B cell (primary cell): ENCODE results near the gene SCN1A. TPM values are rescaled to one million over a fixed set of nuclear protein-coding genes. Genes with fewer than 3 reads are reported as not detected.

Source experiments
- ATAC-seq: fragments of 200-7000 bp; cut with Tn5 transposase; one replicate; pipeline ENCODE4 v1.10.0; 2021; ENCODE audit warnings: low read depth, mild to moderate bottlenecking, moderate number of reproducible peaks, moderate library complexity
- CTCF ChIA-PET: fragments of 350-600 bp; sonication (Branson Sonifier 250); formaldehyde crosslinking; loops from one replicate; lab custom pipeline; 2021; ENCODE audit warnings: antibody characterized with exemption, inconsistent platforms; lab: Charles Lee
- POLR2A ChIA-PET: fragments of 350-600 bp; sonication (Branson Sonifier 250); formaldehyde crosslinking; loops from one replicate; lab custom pipeline; 2021; ENCODE audit warnings: antibody characterized with exemption; lab: Charles Lee
- DNase-seq: peaks from one replicate; pipeline ENCODE4 v3.0.0; 2013
- H2AFZ ChIP-seq: 2 replicates; pipeline ENCODE4 v1.6.1; 2012; ENCODE audit warnings: mild to moderate bottlenecking, low read depth, low read length; ENCODE audit not compliant: insufficient read depth, poor library complexity, severe bottlenecking
- H3K27ac ChIP-seq, 2 donors: 1 replicate in 1 of 2; 2 replicates in 1 of 2; pipeline ENCODE4 v1.5.1; 2012 to 2013; ENCODE audit warnings: low read length in 2 of 2, mild to moderate bottlenecking in 2 of 2, moderate library complexity in 1 of 2
- H3K27me3 ChIP-seq, 4 experiments: fragments of 200-600 bp in 1 of 4; sonication (generic) in 1 of 4; replicated peaks in 1 of 4; 1 replicate in 2 of 4; 2 replicates in 2 of 4; pipeline versions ENCODE4 v1.6.1 to v1.7.0; 2013 to 2016; ENCODE audit warnings: low read length in 3 of 4, mild to moderate bottlenecking in 2 of 4, mixed read lengths in 1 of 4, moderate library complexity in 1 of 4; ENCODE audit not compliant: insufficient read depth in 4 of 4, control insufficient read depth in 3 of 4; ENCODE audit errors: control extremely low read depth in 1 of 4
- H3K36me3 ChIP-seq, 2 experiments: replicated peaks in 1 of 2; 1 replicate in 1 of 2; 2 replicates in 1 of 2; pipeline versions ENCODE4 v1.6.1 to v1.7.1; 2013; ENCODE audit warnings: low read length in 1 of 2; ENCODE audit not compliant: insufficient read depth in 2 of 2, control insufficient read depth in 1 of 2; ENCODE audit errors: control extremely low read depth in 1 of 2, extremely low read depth in 1 of 2
- H3K4me1 ChIP-seq, 2 donors: fragments of 200-600 bp in 1 of 2; sonication (generic) in 1 of 2; 1 replicate in 1 of 2; 2 replicates in 1 of 2; pipeline versions ENCODE4 v1.5.1 to v1.6.1; 2013 to 2017; ENCODE audit warnings: low read length in 2 of 2; ENCODE audit not compliant: control insufficient read depth in 2 of 2, insufficient read depth in 2 of 2
- H3K4me2 ChIP-seq: replicated peaks from 2 replicates; pipeline ENCODE3; 2012; ENCODE audit warnings: mild to moderate bottlenecking, low read depth, low read length; ENCODE audit not compliant: poor library complexity, severe bottlenecking
- H3K4me3 ChIP-seq, 5 experiments: fragments of 200-600 bp in 1 of 5; sonication (generic) in 1 of 5; 1 replicate in 3 of 5; 2 replicates in 2 of 5; pipeline versions ENCODE4 v1.5.1 to v1.7.0; 2011 to 2016; ENCODE audit warnings: low read length in 4 of 5, mild to moderate bottlenecking in 4 of 5, low read depth in 2 of 5, control low read depth in 1 of 5, moderate library complexity in 1 of 5; ENCODE audit not compliant: insufficient read depth in 1 of 5; ENCODE audit errors: control extremely low read depth in 1 of 5, extremely low read depth in 1 of 5
- H3K79me2 ChIP-seq: fragments of 200-600 bp; sonication (generic); one replicate; pipeline ENCODE4 v1.6.0; 2016; ENCODE audit warnings: low read length; ENCODE audit not compliant: control insufficient read depth, insufficient read depth
- H3K9ac ChIP-seq: fragments of 200-600 bp; sonication (generic); 2 replicates; pipeline ENCODE4 v1.6.1; 2017; ENCODE audit warnings: mild to moderate bottlenecking, low read length, moderate library complexity
- H3K9me3 ChIP-seq, 3 donors: one replicate each; pipeline versions ENCODE4 v1.6.1 to v1.7.1; 2013; ENCODE audit warnings: low read length in 2 of 3; ENCODE audit not compliant: control insufficient read depth in 2 of 3, insufficient read depth in 1 of 3; ENCODE audit errors: control extremely low read depth in 1 of 3
- H4K20me1 ChIP-seq: 2 replicates; pipeline ENCODE4 v1.6.0; 2012; ENCODE audit warnings: mild to moderate bottlenecking, low read length; ENCODE audit not compliant: insufficient read depth, control insufficient read depth, poor library complexity, severe bottlenecking
- H3K27ac Mint-ChIP-seq: one replicate; pipeline ENCODE4 v1.8.0; 2021; ENCODE audit warnings: mixed read lengths
- H3K27me3 Mint-ChIP-seq: one replicate; pipeline ENCODE4 v1.8.0; 2021; ENCODE audit warnings: mixed read lengths
- H3K4me1 Mint-ChIP-seq: one replicate; pipeline ENCODE4 v1.8.0; 2021; ENCODE audit warnings: mixed read lengths
- H3K4me3 Mint-ChIP-seq: one replicate; pipeline ENCODE4 v1.8.0; 2021; ENCODE audit warnings: mixed read lengths
- H3K9me3 Mint-ChIP-seq: one replicate; pipeline ENCODE4 v1.8.0; 2022; ENCODE audit warnings: mixed read lengths; ENCODE audit not compliant: insufficient read depth
- EZH2 ChIP-seq: IDR thresholded peaks from 2 replicates; pipeline ENCODE4 v1.6.1; 2012; ENCODE audit warnings: borderline replicate concordance, low read depth, mild to moderate bottlenecking, moderate library complexity, low read length; ENCODE audit not compliant: insufficient read depth, poor library complexity, severe bottlenecking
- WGBS: methylation state at CpG from one replicate; pipeline ENCODE4 v1.1.5; 2013; ENCODE audit warnings: missing lambda C conversion rate; ENCODE audit not compliant: insufficient coverage; 5-methylcytosine and 5-hydroxymethylcytosine counted together
- intact Hi-C: fragments of 100-400 bp; cut with micrococcal nuclease; formaldehyde crosslinking; loops from one replicate; pipeline ENCODE4 v1.10.0; 2022
- polyA plus RNA-seq: library from polyadenylated mRNA; depleted of rRNA; stranded (reverse); fragments of >200 nt; gene quantifications from 2 replicates; pipeline ENCODE4 v1.2.3, GENCODE V29; 2012
- total RNA-seq, 2 donors: library from RNA; stranded (reverse); fragments of 120-200 nt in 1 of 2; gene quantifications; 1 replicate in 1 of 2; 2 replicates in 1 of 2; pipeline versions ENCODE4 v1.2.3 to v1.2.4, GENCODE V29; 2013 to 2022
- TF ChIP-seq, protein P1 (sequence below): fragments of 200-600 bp; IDR thresholded peaks from one replicate; pipeline ENCODE4 v1.8.0; 2022; ENCODE audit warnings: antibody characterized with exemption, mild to moderate bottlenecking

Gene SCN1A
- total and polyA plus RNA-seq, 2 donors (not counting 1 experiment from before 2014, with no cell fraction given), result not detected

DNA sequence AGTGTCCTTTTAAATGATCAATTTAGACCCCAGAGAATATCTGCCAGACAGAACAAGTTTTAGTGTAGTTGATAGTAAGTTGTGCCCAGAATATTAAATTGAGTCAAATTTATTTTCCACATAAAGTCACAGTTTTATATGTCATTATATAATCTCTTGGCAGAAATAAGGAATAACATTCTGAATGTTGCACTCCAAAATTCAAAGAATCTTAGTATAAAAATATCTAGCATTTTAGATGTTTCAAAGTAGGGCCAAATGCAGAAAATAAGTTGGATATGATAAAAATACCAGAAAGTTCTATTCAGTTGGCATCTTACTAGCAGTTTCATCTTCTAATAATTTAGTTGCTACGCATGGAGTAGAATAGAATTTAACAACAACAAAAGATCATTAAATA is 33.5 kb downstream of the SCN1A start:
- Histone ChIP-seq H3K79me2 (no peaks in the 10 kb centered on the region), H2AFZ (no peak overlapping the region), H3K4me1 (no peaks in the 10 kb centered on the region), H3K36me3 (no peaks in the 10 kb centered on the region), H3K9me3 (no peaks in the 10 kb centered on the region), H3K4me3 (no peak overlapping the region), H3K9ac (no peak overlapping the region), H3K27ac (no peak overlapping the region), H3K4me2 (no peak overlapping the region), H4K20me1 (no peaks in the 10 kb centered on the region), H3K27me3 (no peaks in the 10 kb centered on the region)
- DNase-seq (no peak), ATAC-seq (no peak)
- POLR2A ChIA-PET, result no interaction called here
- H3K27me3 Mint-ChIP-seq, result no peaks in the 10 kb centered on the region
- CTCF ChIA-PET, result no interaction called here
- H3K27ac Mint-ChIP-seq, result no peak overlapping the region
- no peak overlapping the region for H3K4me3 Mint-ChIP-seq
- intact Hi-C loops, result no loop called here
- no peaks in the 10 kb centered on the region for H3K4me1 Mint-ChIP-seq
- H3K9me3 Mint-ChIP-seq, result no peaks in the 10 kb centered on the region
- WGBS, result no CpG with 5 or more reads among the region's 1 CpG
- no peak for TF ChIP-seq EZH2
- TF ChIP-seq, protein P1, sequence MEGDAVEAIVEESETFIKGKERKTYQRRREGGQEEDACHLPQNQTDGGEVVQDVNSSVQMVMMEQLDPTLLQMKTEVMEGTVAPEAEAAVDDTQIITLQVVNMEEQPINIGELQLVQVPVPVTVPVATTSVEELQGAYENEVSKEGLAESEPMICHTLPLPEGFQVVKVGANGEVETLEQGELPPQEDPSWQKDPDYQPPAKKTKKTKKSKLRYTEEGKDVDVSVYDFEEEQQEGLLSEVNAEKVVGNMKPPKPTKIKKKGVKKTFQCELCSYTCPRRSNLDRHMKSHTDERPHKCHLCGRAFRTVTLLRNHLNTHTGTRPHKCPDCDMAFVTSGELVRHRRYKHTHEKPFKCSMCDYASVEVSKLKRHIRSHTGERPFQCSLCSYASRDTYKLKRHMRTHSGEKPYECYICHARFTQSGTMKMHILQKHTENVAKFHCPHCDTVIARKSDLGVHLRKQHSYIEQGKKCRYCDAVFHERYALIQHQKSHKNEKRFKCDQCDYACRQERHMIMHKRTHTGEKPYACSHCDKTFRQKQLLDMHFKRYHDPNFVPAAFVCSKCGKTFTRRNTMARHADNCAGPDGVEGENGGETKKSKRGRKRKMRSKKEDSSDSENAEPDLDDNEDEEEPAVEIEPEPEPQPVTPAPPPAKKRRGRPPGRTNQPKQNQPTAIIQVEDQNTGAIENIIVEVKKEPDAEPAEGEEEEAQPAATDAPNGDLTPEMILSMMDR, result no peak

DNA sequence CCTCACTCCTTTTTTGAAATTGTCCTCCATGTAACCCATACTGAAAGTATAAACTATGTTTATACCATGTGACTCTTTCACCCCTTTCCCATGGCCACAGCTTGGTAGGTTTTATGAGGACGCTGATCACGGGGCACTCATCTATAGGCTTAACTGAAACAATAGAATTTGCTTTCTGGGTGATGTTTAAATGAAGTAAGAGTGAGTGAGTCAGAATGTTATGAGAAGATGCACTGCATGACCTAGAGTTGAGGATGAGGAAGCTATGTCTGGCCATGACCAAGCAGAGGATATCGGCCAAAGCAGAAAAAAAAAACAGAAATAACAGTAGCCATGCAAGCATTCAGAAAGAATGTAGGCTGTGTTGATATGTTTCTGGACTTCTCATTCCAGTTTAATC is 34.9 kb downstream of the SCN1A start:
- no peak overlapping the region for H3K4me2 ChIP-seq
- H3K4me3 ChIP-seq, result no peak overlapping the region
- no peak overlapping the region for H3K27ac ChIP-seq
- no peaks in the 10 kb centered on the region for H3K4me1 Mint-ChIP-seq
- 100% methylated on average over 1 of the region's 3 CpGs for WGBS
- POLR2A ChIA-PET, result no interaction called here
- no peak overlapping the region for H3K27ac Mint-ChIP-seq
- H3K36me3 ChIP-seq, result no peaks in the 10 kb centered on the region
- no peak overlapping the region for H3K9ac ChIP-seq
- no peak overlapping the region for H3K4me3 Mint-ChIP-seq
- no peaks in the 10 kb centered on the region for H3K9me3 ChIP-seq
- DNase-seq (no peak), ATAC-seq (no peak)
- CTCF ChIA-PET, result no interaction called here
- no peak for TF ChIP-seq EZH2
- TF ChIP-seq, protein P1, result no peak
- H3K27me3 ChIP-seq, result no peaks in the 10 kb centered on the region
- H2AFZ ChIP-seq, result no peak overlapping the region
- no peaks in the 10 kb centered on the region for H3K79me2 ChIP-seq
- no peaks in the 10 kb centered on the region for H3K4me1 ChIP-seq
- intact Hi-C loops, result no loop called here
- no peaks in the 10 kb centered on the region for H3K27me3 Mint-ChIP-seq
- no peaks in the 10 kb centered on the region for H3K9me3 Mint-ChIP-seq
- no peaks in the 10 kb centered on the region for H4K20me1 ChIP-seq
